ENCODE measurements around the gene PROB1. TPM values are rescaled to one million over a fixed set of nuclear protein-coding genes. Genes with fewer than 3 reads are reported as not detected.

PROB1 gene
- total and polyA plus RNA-seq, 2 of the 8 experiments (the other 6 are each of a cell fraction or from before 2014, with no cell fraction given) = 0.89 to 3.1 TPM

DNA sequence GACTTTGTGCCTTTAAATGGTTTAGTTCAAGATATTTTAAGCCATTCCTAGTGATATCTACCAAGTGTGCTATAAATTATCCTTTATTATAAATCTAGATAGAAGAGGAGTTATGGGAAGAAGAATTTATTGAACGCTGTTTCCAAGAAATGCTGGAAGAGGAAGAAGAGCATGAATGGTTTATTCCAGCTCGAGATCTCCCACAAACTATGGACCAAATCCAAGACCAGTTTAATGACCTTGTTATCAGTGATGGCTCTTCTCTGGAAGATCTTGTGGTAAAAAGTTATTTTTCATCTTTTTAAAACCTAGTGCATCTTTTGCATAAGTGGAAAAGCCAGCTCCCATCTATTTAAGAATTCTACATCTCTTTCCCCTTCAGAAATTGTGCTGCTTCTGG lies 30.4 kb downstream of the PROB1 start (continued):
- TF ChIP-seq, protein P1, sequence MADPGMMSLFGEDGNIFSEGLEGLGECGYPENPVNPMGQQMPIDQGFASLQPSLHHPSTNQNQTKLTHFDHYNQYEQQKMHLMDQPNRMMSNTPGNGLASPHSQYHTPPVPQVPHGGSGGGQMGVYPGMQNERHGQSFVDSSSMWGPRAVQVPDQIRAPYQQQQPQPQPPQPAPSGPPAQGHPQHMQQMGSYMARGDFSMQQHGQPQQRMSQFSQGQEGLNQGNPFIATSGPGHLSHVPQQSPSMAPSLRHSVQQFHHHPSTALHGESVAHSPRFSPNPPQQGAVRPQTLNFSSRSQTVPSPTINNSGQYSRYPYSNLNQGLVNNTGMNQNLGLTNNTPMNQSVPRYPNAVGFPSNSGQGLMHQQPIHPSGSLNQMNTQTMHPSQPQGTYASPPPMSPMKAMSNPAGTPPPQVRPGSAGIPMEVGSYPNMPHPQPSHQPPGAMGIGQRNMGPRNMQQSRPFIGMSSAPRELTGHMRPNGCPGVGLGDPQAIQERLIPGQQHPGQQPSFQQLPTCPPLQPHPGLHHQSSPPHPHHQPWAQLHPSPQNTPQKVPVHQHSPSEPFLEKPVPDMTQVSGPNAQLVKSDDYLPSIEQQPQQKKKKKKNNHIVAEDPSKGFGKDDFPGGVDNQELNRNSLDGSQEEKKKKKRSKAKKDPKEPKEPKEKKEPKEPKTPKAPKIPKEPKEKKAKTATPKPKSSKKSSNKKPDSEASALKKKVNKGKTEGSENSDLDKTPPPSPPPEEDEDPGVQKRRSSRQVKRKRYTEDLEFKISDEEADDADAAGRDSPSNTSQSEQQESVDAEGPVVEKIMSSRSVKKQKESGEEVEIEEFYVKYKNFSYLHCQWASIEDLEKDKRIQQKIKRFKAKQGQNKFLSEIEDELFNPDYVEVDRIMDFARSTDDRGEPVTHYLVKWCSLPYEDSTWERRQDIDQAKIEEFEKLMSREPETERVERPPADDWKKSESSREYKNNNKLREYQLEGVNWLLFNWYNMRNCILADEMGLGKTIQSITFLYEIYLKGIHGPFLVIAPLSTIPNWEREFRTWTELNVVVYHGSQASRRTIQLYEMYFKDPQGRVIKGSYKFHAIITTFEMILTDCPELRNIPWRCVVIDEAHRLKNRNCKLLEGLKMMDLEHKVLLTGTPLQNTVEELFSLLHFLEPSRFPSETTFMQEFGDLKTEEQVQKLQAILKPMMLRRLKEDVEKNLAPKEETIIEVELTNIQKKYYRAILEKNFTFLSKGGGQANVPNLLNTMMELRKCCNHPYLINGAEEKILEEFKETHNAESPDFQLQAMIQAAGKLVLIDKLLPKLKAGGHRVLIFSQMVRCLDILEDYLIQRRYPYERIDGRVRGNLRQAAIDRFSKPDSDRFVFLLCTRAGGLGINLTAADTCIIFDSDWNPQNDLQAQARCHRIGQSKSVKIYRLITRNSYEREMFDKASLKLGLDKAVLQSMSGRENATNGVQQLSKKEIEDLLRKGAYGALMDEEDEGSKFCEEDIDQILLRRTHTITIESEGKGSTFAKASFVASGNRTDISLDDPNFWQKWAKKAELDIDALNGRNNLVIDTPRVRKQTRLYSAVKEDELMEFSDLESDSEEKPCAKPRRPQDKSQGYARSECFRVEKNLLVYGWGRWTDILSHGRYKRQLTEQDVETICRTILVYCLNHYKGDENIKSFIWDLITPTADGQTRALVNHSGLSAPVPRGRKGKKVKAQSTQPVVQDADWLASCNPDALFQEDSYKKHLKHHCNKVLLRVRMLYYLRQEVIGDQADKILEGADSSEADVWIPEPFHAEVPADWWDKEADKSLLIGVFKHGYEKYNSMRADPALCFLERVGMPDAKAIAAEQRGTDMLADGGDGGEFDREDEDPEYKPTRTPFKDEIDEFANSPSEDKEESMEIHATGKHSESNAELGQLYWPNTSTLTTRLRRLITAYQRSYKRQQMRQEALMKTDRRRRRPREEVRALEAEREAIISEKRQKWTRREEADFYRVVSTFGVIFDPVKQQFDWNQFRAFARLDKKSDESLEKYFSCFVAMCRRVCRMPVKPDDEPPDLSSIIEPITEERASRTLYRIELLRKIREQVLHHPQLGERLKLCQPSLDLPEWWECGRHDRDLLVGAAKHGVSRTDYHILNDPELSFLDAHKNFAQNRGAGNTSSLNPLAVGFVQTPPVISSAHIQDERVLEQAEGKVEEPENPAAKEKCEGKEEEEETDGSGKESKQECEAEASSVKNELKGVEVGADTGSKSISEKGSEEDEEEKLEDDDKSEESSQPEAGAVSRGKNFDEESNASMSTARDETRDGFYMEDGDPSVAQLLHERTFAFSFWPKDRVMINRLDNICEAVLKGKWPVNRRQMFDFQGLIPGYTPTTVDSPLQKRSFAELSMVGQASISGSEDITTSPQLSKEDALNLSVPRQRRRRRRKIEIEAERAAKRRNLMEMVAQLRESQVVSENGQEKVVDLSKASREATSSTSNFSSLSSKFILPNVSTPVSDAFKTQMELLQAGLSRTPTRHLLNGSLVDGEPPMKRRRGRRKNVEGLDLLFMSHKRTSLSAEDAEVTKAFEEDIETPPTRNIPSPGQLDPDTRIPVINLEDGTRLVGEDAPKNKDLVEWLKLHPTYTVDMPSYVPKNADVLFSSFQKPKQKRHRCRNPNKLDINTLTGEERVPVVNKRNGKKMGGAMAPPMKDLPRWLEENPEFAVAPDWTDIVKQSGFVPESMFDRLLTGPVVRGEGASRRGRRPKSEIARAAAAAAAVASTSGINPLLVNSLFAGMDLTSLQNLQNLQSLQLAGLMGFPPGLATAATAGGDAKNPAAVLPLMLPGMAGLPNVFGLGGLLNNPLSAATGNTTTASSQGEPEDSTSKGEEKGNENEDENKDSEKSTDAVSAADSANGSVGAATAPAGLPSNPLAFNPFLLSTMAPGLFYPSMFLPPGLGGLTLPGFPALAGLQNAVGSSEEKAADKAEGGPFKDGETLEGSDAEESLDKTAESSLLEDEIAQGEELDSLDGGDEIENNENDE (IDR thresholded peaks at IDR 0.05; ENCODE audit: insufficient replicate concordance, low read length) = no peak
- TF ChIP-seq POLR2A (IDR thresholded peaks at IDR 0.05; ENCODE audit: control extremely low read depth in 1 of 2, low read depth in 2 of 2, low read length in 2 of 2) = no peak
- TF ChIP-seq JUND (IDR thresholded peaks at IDR 0.05; ENCODE audit: low read length) = no peak
- no peak for TF ChIP-seq KDM5A (IDR thresholded peaks at IDR 0.05; ENCODE audit: low read length)
